ENCODE measurements around the gene CASP9.

The CASP9 gene

DNA sequence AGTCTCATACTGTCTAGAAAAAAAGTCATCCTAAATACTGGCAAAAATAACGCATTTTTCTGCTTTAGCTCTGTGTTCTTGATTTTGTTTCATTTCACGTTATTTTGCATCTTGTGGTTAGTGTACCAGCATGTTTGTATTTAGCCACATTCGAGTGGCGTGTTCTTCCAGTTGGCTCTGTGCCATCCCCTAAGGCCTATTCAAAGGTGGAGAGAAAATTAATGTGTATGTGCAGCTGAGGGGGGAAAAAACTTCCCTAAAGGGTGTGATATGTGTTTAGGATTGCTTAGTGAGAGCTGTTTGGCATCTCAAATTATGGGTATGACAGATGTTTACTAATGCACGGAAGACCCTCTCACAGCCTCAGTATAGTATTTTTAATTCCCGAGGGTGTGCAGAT is 14.8 kb upstream of the CASP9 start:
- DNase-seq (ENCODE audit: extremely low read depth, insufficient read length) = no peak
- peaks cover 7% of the 10 kb centered on the region for H3K36me3 ChIP-seq (ENCODE audit: control insufficient read depth, insufficient read depth, low read length)

DNA sequence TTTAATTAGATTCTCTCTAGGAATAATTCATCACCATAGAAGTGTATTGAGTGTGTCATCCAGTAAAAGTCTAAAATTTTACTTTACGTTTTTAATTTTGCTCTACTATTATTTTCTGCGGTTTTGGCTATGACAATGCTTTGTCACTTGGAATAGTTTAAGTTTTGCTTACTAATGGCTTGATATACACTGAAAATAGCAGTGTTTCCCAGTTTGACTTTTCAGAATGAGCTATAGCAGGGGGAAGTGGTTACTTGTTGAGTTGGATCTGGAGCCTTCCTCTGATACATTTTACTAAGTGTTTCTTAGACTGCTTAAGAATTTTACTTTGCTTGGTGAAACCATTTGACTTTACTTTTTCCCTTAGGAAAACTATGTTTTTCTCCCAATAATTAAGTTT is 7.7 kb upstream of the CASP9 start:
- Histone ChIP-seq H3K27me3 (replicated peaks; ENCODE audit: control insufficient read depth, insufficient read depth, low read length) (no peaks in the 10 kb centered on the region), H3K4me3 (replicated peaks; ENCODE audit: low read depth, low read length) (no peak overlapping the region), H3K36me3 (ENCODE audit: control insufficient read depth, insufficient read depth, low read length) (no peaks in the 10 kb centered on the region; the same call in 1 of the 2 replicates)
- TF ChIP-seq, protein P1, sequence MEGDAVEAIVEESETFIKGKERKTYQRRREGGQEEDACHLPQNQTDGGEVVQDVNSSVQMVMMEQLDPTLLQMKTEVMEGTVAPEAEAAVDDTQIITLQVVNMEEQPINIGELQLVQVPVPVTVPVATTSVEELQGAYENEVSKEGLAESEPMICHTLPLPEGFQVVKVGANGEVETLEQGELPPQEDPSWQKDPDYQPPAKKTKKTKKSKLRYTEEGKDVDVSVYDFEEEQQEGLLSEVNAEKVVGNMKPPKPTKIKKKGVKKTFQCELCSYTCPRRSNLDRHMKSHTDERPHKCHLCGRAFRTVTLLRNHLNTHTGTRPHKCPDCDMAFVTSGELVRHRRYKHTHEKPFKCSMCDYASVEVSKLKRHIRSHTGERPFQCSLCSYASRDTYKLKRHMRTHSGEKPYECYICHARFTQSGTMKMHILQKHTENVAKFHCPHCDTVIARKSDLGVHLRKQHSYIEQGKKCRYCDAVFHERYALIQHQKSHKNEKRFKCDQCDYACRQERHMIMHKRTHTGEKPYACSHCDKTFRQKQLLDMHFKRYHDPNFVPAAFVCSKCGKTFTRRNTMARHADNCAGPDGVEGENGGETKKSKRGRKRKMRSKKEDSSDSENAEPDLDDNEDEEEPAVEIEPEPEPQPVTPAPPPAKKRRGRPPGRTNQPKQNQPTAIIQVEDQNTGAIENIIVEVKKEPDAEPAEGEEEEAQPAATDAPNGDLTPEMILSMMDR (IDR thresholded peaks at IDR 0.05; ENCODE audit: insufficient read depth, low read length, poor library complexity, severe bottlenecking) = no peak
- no peak for DNase-seq (ENCODE audit: extremely low read depth, insufficient read length)

More for the DNA sequence above, 14.8 kb upstream of the CASP9 start:
- Histone ChIP-seq H3K4me3 (replicated peaks; ENCODE audit: low read depth, low read length) (no peak overlapping the region), H3K27me3 (replicated peaks; ENCODE audit: control insufficient read depth, insufficient read depth, low read length) (no peaks in the 10 kb centered on the region)
- TF ChIP-seq, protein P1 (IDR thresholded peaks at IDR 0.05; ENCODE audit: insufficient read depth, low read length, poor library complexity, severe bottlenecking) = no peak

DNA sequence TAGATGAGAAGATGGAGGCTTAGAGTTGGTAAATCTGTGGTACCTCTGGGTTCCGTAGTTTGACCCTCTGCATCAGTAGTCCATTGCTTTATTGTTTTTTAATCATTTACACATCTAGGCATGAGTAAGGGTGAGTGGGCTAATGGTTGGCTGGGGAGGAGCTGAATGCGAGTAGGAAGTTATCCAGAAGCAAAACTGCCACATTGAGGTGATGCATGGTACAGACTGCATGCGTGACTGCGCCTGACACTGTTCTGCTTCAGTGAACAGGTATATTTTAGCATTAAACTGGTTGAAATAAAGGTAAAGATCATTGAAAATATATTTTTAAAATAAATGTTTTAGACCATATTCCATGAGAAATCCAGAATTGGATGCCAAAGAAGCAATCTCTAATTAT is 7.0 kb upstream of the CASP9 start:
- Histone ChIP-seq H3K27me3 (replicated peaks; ENCODE audit: control insufficient read depth, insufficient read depth, low read length) (no peaks in the 10 kb centered on the region), H3K4me3 (replicated peaks; ENCODE audit: low read depth, low read length) (no peak overlapping the region), H3K36me3 (ENCODE audit: control insufficient read depth, insufficient read depth, low read length) (no peaks in the 10 kb centered on the region; the same call in 1 of the 2 replicates)
- TF ChIP-seq, protein P1 (IDR thresholded peaks at IDR 0.05; ENCODE audit: insufficient read depth, low read length, poor library complexity, severe bottlenecking) = no peak
- no peak for DNase-seq (ENCODE audit: extremely low read depth, insufficient read length)

DNA sequence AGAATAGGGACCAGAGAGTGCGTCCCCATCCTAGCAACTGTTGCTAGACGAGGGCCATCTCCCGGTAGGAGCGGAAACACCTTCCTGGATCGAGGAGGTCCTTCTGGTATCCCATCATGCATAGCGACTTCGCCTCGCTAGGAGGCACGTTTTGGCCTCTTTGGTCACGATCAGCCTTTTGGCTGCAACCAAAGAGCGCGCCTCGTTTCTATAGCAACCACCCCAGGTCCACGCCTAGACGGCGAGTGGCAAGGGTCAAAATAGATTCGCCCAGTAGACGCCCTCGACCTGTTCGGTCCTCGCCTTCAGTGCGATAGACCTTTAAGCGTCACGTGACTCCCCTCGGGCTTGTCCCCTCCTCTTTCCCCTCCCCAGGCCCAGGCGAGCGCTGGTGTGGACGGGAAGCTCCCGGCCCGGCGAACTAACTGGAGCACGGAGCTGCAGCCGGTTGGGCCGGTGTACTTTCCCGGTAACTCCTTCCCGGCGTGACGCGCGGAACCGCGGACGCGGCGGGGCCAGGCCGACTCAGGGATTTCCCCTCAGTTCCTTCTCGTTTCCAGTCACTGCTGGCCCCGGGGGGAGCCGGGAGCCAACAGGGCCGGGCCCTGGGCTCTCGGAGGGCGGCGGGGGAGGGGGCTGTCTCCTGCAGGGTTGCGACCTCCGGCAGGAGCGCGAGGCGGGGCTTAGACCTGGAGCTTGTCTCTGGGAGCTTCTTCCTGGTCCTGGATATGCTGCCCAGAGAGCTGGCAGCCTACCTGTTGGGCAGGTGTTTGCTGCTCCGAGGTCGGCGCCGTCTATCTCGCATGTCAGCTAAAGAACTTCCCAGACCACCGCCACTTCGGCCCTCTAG is 2.7 kb upstream of the CASP9 start, which contains the start of gene DNAJC16:
TSS of gene DNAJC16 (plus strand) at position 359 of the 850 bp plus-strand sequence. CDS start 2,258 bp downstream, outside the sequence.
- TF ChIP-seq, protein P1 (IDR thresholded peaks at IDR 0.05; ENCODE audit: insufficient read depth, low read length, poor library complexity, severe bottlenecking) = peak; percentile 31
- peak; percentile 93 for DNase-seq (ENCODE audit: extremely low read depth, insufficient read length)
- Histone ChIP-seq H3K36me3 (ENCODE audit: control insufficient read depth, insufficient read depth, low read length) (no peaks in the 10 kb centered on the region), H3K4me3 (replicated peaks; ENCODE audit: low read depth, low read length) (peak within 1 kb of the TSS; percentile 93), H3K27me3 (replicated peaks; ENCODE audit: control insufficient read depth, insufficient read depth, low read length) (no peaks in the 10 kb centered on the region)

DNA sequence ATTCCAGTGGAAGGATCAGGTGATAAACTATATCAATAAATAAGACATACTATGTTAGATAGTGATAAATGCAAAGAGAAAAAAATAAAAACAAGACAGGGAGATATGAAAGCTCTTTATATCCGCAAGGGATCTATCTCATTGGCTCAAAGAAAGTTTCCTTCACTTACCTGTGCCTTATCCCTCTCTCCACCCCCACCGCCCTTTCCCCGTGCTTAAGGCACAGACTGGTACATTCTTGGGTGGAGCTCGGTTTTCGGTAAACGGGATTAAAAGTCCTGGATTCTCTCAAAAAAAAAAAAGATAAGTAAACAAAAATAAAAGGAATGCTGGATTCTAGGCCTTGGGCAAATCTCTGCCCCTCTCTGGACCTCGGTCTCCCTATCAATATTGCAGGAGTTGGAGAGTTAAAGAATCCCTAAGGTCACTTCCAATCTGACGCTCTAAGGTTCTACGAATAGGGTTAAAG is 2.0 kb upstream of the CASP9 start:
- H3K36me3 ChIP-seq (ENCODE audit: control insufficient read depth, insufficient read depth, low read length) = no peaks in the 10 kb centered on the region
- H3K27me3 ChIP-seq (replicated peaks; ENCODE audit: control insufficient read depth, insufficient read depth, low read length) = no peaks in the 10 kb centered on the region
- DNase-seq (ENCODE audit: extremely low read depth, insufficient read length) = no peak
- peak overlapping the region; percentile 60 for H3K4me3 ChIP-seq (replicated peaks; ENCODE audit: low read depth, low read length)
- TF ChIP-seq, protein P1 (IDR thresholded peaks at IDR 0.05; ENCODE audit: insufficient read depth, low read length, poor library complexity, severe bottlenecking) = no peak
